Frontal cortex (tissue), 4 donors: ENCODE results near the gene CFAP206. TPM values are rescaled to one million over a fixed set of nuclear protein-coding genes. Genes with fewer than 3 reads are reported as not detected.

Experiments used
- DNase-seq, 2 donors: peaks; one replicate each; pipeline ENCODE4 v3.0.0; 2012; ENCODE audit warnings: low spot score in 2 of 2
- FAIRE-seq: peaks from 2 replicates; lab custom pipeline; 2012; peaks lifted over from hg19 to GRCh38; lab: Jason Lieb, UNC
- small RNA-seq: library from RNA; depleted of rRNA; stranded (forward); fragments of <200 nt; gene quantifications from one replicate; pipeline ENCODE3, GENCODE V24; 2014
- total RNA-seq: library from RNA; depleted of rRNA; stranded (reverse); fragments of >200 nt; gene quantifications from one replicate; pipeline ENCODE4 v1.2.3, GENCODE V29; 2014
- donor health status: control.
- donor health status: control.
- donor health status: control.

CFAP206 gene
- total RNA-seq, 1 donor from 2014 or later: 2.0 TPM

- DNase-seq (no peak), FAIRE-seq (no peak)
These were observed 94.2 kb downstream of the CFAP206 start for GRCh38 chr6:87501809-87502572.

- DNase-seq: no peak
- FAIRE-seq: no peak
These were observed 96.7 kb downstream of the CFAP206 start for GRCh38 chr6:87504441-87504840.

Small RNA genes within 50 kb of the gene (small RNA-seq; reads per million reads assigned to genes)
- gene AL049697.2 (not detected), gene RNU6-444P (not detected)

Other genes starting within 250 kb of the CFAP206 start
- 29.8 TPM for gene SMIM8, start 85.4 kb upstream of the CFAP206 start, total RNA-seq
- not detected for gene GJB7, start 78.7 kb upstream of the CFAP206 start, total RNA-seq
- gene C6orf163, start 63.2 kb upstream of the CFAP206 start, total RNA-seq: 4.9 TPM
- 24.9 TPM for gene SLC35A1, start 65.0 kb downstream of the CFAP206 start, total RNA-seq
- 45.7 TPM for gene RARS2, start 182.0 kb downstream of the CFAP206 start, total RNA-seq
- 40.8 TPM for gene ORC3, start 182.2 kb downstream of the CFAP206 start, total RNA-seq